ENCODE measurements around the gene ZDHHC14.
A peak's percentile ranks its signal among the peaks of the same experiment; 100 is the strongest.
"Not testable (repeated sequence)": the region's sequence is repeated elsewhere in the genome, so short reads cannot be mapped to it uniquely, and the experiment has no call there.

The ZDHHC14 gene

GRCh38 chr6:157381631-157382621 lies 936 bp downstream of the ZDHHC14 start:
- DNase-seq, result peak; percentile 23

GRCh38 chr6:157382821-157383220 lies 1.8 kb downstream of the ZDHHC14 start:
- DNase-seq, result no peak

- no peak for DNase-seq
Observed at GRCh38 chr6:157383471-157383870, 2.5 kb downstream of the ZDHHC14 start.

GRCh38 chr6:157384962-157385361 lies 4.0 kb downstream of the ZDHHC14 start:
- not testable (repeated sequence) for DNase-seq

GRCh38 chr6:157385482-157385881 lies 4.5 kb downstream of the ZDHHC14 start:
- no peak for DNase-seq

GRCh38 chr6:157386023-157386422 lies 5.0 kb downstream of the ZDHHC14 start:
- no peak for DNase-seq

DNA sequence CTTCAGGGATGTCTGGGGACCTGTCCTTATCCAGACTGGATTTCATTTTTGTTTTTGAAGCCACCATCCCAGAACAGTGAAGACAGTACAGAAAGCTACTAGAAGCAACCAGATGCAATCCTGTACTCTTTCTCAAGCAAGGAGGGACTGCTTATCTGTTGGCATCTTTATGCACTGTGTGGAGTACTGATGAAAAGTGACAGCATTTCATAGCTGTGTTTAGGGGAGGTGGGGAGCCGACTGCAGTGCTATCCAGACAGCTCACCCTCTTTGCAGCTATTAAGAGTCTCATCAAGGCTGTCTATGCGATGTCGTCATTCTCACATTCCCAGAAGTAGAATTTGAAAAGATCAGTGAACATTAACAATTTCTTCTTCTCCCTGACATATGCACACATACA lies 5.5 kb downstream of the ZDHHC14 start:
- no peak for DNase-seq

- DNase-seq, result no peak
Observed at GRCh38 chr6:157388924-157389323, 7.9 kb downstream of the ZDHHC14 start.

- no peak for DNase-seq
Observed at GRCh38 chr6:157390273-157391060, 9.5 kb downstream of the ZDHHC14 start.

DNA sequence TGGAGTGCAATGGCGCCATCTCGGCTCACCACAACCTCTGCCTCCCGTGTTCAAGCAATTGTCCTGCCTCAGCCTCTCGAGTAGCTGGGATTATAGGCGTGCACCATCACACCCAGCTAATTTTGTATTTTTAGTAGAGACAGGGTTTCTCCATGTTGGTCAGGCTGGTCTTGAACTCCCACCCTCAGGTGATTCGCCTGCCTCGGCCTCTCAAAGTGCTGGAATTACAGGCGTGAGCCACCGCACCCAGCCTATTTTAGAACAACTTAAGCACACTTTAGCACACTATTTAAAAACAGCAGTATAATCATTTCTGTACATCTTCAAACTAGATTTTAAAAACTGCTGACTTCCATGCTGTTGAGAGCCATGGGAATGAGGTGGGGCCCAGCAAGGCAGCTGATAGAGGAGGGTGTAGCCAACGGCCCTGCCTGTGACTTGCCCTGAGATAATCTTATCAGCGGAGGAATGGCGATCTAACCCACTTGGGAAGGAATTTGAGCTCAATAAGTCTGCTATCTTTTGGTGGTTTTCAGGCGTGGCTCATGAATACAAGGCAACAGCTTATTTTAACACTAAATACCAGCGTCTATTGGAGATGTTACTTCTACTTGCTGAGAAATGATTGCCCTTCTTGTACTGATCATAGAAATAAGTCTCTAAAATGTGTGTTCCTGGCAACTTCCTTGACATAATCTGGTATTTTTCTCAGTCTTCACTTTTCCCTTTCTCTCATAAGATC lies 12.1 kb downstream of the ZDHHC14 start:
- no peak for DNase-seq

GRCh38 chr6:157393669-157394327 lies 12.8 kb downstream of the ZDHHC14 start:
- DNase-seq, result no peak

DNA sequence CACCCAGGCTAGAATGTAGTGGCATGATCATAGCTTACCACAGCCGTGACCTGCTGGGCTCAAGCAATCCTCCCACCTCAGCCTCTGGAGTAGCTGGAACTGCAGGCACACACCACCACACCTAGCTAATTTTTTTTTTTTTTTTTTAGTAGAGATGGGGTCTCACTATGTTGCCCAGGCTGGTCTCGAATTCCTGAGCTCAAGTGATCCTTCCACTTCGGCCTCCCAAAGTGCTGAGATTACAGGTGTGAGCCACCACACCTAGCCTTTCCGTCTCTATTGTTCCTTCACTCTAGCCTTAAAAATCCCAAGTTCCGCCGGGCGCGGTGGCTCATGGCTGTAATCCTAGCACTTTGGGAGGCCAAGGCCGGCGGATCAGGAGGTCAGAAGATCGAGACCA lies 14.2 kb downstream of the ZDHHC14 start:
- DNase-seq, result not testable (repeated sequence)

DNA sequence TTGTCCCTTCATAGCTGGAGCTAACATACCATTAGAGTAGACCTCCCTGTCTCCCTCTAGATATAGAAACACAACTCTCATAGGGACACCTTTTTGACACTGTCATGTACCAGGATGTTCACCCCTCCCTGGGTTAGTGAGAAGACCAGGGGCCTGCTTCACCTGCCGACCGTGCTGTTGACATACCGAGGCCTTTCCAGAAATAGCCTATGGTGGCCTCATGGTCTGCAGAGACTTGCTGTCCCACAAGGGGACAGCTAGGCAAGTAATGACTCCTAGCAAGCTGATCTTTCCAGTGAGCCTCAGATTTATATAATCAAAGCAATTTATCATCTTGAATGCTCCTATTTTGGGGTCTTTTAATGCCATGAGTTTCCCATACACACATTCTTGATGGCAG lies 15.0 kb downstream of the ZDHHC14 start:
- DNase-seq, result no peak

GRCh38 chr6:157397660-157398059 lies 16.7 kb downstream of the ZDHHC14 start:
- no peak for DNase-seq

- no peak for DNase-seq
Observed at GRCh38 chr6:157398151-157398550, 17.2 kb downstream of the ZDHHC14 start.

DNA sequence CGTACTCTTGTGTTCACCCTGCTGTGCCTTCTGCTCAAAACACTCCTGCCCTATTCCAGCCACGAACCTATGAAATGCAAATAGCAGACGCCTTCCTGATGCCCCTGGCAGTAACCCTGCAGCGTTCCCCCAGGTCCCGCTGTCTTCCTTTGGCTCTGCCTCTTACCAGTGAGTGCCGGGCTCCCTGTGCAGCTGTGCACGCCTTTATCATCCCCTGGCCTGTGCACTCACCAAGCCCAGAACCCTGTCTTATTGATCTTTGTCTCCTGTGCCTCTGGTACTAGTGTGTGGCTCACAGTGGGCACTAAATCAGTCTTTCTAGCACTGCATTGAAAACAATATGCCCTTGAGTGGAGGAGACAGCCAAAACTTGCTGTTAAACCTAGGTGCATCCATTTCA lies 19.7 kb downstream of the ZDHHC14 start:
- DNase-seq, result no peak

- DNase-seq, result no peak
Observed at GRCh38 chr6:157401734-157402338, 20.8 kb downstream of the ZDHHC14 start.

DNA sequence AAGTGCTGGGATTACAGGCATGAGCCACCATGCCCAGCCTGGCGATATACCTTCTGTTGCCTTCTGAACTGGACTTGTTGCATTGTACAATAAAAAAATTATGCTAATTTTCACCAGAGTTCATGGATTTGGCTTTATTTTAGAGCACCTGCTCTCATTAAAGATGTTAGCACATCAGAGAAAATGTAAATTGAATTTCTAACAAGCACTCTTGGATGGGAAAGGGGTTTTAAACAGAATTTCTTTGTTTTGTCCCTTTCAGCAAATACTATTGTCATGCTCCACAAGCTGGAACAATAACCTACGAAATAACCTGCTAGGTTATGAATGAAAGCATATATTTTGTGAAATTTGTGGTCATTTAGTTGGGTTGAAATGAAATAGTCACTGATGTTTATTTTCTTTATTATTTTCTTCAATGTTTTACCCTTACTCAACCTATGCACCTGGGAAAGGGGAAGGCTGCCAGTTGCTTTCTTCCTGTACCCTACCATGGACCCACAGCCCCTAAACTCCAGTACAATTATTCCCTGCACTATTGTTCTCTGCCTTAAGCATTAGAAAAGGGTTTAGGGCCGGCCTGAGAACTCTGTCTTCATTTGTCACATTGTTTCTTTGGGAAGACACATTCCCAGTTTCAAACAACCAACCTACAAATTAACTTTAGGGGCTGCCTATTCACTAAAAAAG lies 22.2 kb downstream of the ZDHHC14 start:
- DNase-seq, result no peak

DNA sequence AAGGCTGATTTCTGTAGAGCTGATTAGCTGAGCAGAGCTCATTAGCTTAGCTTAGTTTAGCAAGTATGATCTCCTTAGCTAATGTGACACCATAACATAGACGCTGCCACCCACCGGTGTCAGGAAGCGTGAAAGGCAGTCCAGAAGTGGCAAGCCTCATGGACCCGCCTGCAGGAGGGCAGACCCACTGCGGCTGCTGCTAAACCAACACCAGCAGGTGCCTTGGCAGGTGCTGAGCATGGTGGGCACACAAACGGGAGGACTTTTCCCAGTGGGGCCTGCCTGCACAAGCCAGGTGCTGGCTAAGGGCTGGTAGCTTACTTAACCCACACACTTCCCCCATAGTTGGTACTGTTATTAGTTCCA lies 22.7 kb downstream of the ZDHHC14 start:
- DNase-seq, result no peak

DNA sequence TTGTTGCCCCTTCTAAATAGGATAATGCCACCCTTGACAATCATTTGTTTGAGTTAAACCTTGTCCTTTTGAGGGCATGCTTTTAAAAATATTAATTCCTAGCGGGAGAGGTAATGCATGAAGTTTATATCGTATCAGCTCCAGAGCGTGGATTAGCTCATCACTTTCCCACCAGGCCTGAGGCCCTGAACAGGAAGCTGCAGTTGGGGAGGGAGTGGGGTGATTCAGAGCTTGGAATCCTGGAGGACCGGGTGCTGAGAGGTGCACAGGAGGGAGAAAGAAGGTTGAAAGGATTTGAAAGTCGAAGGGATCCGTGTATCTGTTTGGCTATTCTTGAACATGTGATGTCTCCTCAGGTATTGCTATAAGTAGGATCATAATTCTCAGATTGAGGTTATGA lies 25.0 kb downstream of the ZDHHC14 start:
- no peak for DNase-seq

DNA sequence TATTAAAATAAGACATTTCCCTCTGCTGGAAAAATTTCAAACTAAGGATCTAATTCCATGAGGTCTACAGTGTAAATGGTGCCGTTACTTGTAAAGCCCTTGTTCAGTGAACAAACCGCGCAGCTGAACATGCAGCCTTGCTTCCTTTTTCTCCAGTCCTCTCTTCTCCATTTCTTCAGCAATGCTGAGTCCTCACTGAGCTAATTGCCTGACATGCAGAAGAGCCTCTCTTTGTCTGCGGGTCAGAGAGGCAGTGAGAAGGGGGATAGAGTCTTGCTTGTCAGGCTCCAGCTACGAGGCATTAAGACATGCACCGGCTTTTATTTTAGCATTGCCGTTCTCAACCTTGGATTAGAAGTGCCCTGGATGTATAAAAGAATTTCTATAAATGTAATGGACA lies 25.7 kb downstream of the ZDHHC14 start:
- DNase-seq, result no peak

GRCh38 chr6:157407646-157408045 lies 26.7 kb downstream of the ZDHHC14 start:
- no peak for DNase-seq

All from GDM1 (cell line).